Hypothalamus (tissue), 51 donors: Measurements from ENCODE around the gene SMAP2.
"Not testable (repeated sequence)": the region's sequence is repeated elsewhere in the genome, so short reads cannot be mapped to it uniquely, and the experiment has no call there.

ENCODE experiments used
- DNase-seq, 51 donors: peaks; one replicate each; lab custom pipeline; 2025; lab: John Stamatoyannopoulos, UW

The SMAP2 gene

DNA sequence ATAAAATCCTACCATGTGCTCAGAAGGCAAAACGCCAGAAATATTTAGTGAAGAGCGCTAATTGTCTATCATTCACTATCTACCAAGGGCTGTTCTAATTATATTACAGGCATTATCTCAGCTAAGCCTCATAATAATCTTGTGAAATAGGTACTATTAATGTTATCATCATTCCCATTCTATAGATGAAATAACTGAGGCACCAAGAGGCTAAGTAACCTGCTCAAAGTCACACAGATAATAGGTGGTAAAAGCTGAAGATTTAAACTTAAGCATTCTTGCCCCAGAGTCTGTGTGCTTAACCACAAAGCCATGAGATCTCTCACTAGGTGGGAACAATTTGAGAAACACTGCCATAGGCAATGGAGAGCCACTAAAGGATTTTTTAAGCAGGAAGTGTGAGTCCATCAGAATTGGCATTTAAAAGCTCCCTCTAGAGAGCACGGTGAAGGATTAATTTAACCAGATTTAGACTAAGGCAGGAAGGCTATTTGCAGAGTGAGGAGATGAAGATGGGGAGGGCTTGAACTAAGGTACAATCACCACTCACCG, 1.7 kb upstream of the SMAP2 start:
- DNase-seq: no peak

DNA sequence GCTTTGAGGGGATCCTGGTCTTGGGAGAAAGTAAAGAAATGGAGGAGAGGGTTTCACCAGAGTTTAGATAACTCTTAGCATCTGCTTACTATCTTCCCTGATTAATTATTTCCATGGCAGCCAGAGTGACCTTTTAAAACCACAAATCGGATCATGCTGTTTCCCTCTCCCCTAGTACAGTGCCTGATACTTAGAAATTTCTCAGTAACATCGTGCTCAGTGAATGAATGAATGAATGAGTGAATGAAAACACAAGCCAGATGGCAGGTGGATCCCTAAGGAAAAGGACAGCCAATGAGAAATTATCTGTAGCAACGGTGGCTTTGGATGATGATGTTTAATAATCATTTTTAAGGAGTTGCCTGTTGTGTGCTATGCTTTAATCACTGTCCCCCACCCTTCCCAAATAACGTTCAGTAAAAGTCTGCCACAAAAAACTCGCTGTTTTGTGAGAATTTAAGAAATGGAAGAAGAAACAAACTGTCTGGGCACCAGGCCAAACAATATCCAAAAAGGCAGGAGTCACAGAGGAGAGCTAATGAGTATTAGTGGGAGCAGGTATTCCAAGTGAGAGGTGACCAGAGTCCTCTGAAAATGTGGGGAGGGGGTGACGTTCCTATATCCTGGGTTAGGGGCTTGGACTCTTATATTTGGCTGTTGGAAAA, 737 bp upstream of the SMAP2 start:
- no peak for DNase-seq

DNA sequence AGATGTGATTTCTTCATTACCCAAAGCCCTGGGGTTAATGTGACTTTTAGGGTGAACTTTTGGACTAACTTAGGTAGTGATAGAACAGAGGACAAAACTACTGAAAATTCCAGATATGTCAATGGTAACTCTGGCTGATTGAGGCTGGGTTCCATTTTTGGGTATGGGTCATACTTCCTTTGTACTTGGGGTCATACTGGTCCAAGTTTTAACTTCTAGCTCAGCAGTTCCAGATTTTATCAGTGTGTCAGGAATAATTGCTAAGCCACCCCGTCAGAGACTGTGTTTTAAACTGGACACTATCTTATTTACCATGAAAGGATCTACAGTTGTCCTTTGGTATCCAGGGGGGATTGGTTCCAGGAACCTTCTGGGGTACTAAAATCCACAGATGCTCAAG, 4.0 kb downstream of the SMAP2 start:
- DNase-seq: no peak

DNA sequence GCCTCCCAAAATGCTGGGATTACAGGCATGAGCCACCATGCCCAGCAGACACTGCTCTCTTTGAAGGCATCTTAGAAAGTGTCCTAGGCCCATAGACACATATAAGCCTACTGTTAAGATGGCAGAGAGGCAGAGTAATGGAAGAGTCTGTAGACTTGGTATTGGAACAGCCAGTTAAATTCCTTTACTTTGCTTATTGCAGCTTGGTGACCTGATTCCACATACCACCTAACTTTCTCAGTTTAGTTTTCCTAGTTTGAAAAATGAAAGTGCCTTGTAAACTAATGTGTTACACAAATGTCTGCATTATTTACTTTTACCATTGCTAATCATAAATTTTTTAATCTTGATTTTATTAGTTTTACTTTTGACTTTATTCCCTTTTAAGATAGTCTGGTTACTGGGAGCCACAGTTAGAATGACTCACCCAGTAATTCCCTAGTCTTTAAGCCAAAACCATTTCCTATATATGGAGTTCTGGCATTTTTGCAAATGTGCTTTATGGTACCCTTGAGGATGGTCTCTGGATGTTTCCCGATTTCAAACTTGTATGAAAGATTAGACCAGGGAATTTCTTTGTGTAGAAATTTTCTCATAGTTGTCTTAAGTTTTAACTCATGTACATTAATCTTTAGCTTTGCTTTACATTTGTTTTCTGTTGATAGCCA, 6.4 kb downstream of the SMAP2 start:
- no peak for DNase-seq

DNA sequence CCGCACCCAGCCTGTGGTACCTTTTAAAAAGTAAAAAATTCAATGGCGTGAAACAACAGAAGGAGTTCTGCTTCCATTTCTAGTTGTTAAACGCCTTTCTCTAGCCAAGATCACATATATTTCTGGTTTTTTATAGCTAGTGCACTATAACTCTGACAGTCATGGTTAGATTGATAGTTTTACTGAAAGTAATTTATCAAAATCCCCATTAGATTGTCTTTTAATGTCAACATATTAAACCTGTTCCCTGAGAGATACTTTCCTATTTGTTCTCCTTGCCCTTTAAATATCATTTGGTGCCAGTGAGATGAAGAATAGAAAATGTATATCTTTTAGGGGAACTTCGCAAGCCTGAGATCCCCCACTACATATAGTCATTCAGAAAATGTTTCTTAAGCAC, 7.3 kb downstream of the SMAP2 start:
- no peak for DNase-seq

DNA sequence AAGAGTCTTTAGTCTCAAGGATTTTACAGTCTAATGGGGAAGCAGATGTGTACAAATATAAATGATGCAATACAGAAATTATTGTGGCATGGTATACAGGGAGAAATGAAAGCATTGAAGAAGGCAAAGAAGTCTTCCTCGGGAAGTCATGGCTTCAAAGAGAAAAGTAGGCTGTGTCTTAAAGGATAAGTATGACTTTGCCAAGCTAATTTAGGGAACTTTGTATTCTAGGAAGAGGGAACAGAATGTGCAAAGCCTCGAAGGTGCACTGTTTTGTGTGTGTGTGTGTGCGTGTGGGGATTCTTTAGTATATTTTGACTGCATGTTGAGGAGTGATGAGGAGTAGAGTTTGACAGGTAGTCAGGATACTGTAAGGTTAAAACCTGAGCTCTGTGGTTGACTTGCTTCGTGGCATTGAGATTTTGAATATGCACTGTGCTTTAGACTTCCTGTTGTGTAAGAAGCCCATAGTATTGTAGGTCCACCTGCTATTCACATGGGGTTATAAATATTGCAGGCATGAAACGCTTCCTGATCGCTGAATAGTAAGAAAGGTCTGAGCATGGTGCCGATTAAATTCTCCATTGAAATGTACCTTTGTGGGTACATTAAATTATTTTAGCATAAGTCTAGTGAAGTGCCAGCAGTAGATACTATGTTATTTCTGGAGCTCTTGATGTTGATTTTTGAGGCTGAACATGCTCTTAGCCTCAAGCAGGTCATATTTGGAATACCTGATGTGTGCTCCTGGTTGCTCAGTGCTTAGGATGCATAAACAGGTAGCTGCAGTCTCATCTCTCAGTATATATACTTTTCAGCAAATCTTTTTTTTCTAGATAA, 8.0 kb downstream of the SMAP2 start:
- no peak for DNase-seq

DNA sequence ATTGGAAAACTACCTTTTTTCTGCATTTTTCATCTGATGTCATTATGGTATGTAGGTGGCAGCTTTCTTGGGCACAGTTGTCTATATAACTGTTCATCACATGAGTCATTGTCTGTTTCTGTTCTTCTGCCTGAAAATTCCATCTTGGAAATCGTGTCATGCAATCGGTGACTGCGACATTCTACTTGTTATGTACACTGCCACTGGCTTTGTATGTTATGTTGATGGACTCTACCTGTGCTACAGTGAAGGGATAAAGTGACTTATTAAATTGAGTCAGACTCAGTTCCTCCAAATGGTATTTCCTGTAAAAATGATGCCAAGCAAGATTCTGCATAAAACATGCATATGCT, 8.6 kb downstream of the SMAP2 start:
- no peak for DNase-seq

DNA sequence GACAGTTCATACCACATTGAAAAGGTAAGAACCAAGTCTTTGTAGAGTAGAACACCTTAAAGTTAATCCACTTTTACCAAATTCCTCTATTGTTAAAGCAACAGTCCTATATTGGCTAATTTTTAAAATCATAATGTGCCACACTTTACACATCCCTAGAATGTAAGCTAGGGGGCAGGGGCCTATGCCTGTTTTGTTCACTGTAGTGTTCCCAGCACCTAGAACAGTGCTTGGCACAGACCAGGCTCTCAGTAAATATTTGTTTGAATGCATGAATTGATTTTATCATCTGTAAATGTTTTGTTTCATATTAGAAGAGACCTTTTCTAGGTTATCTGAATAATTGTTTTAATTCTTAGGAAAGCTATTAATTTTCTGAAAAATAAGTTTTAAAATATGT, 9.1 kb downstream of the SMAP2 start:
- no peak for DNase-seq

DNA sequence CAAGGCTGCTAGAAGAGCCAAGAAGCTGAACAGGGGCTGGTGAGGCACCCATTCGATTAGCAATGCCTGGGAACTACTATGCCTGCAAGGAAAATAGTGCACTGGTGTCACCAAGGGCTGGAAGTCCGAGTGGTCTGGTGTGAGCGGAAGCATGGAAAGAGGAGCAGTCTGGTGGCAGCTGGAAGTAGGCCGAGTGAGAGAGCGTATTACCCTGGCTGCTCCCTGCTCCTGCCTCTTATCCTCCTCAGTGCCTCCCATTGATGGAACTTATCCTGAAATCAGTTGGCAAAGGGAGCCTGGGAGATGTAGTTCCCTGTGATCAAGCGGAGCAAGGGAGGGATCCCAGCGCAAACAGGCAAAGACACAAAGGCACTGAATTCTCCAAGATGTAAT, 9.6 kb downstream of the SMAP2 start:
- DNase-seq: peak in 27 of 51 donors; percentile 5 to 49 (median 20)

DNA sequence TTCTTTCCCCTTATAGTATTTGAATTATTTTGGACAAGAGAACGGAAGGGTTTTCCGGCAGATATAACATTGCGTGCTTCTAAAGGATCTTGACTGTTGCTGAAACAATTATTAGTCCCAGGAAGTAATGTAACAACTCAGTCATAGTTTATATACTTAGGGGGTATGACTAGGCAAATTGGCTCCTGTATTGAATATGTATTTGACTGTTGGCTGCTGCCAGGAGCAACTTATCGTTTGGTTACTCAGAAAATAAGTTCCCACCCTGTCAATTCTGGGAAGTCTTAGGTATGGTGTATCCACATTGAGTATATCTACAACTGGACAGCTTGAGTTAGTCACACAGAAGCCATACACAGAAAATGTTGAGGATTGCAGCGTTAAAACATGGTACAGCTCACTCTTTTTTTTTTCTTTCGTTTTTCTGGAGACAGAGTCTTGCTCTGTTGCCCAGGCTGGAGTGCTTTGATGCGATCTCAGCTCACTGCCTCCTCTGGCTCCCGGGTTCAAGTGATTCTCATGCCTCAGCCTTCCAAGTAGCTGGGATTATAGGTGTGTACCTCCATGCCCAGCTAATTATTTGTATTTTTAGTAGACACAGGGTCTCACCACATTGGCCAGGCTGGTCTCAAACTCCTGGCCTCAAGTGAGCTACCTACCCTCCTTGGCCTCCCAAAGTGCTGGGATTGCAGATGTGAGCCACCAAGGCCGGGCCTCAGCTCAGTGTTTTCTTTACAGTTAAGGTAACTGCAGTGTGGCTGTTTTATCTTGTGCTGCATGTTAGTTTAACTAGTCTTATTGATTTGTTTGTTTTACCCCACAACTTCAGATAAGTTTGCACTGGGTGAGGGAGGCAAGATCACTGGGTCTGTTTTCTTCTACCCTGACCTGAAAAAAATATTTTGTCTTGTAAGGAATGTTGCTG, 10.2 kb downstream of the SMAP2 start:
- DNase-seq: no peak

DNA sequence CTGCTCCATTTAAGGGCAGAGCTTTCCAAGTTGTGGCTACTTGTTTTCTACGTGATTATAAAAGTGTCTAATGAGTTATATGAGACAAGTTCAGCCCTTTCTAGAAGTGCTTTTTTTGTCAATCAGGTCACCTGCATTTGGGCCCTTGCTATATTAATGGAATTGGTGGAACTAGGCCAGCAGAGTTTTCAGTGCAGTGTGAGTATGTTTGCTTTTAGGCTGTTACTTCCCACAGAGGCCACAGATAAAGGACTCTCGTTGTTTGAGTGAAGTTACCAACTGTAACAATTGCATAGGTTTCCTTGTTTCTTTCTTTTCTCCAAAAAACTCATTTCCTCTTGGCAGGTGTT, 10.9 kb downstream of the SMAP2 start:
- no peak for DNase-seq

DNA sequence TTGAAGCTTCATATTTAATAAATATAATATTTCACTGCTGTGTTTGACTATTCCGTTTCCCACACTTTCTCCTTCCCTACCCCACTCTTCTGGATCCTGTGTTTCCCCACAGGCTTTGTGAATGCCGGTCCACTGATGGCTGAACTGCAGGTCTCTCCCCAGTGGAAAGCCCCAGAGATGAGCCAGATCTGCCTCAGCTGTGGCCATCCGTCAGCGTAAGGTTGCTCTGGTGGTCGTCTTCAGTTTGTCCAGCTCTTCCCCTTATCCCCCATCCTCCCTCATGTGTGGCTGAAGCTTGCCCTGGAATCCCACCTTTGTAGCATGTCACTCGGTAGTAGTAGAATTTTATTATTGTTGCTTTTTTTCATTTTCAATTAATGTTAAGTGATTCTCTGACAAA, 11.4 kb downstream of the SMAP2 start:
- DNase-seq: no peak

DNA sequence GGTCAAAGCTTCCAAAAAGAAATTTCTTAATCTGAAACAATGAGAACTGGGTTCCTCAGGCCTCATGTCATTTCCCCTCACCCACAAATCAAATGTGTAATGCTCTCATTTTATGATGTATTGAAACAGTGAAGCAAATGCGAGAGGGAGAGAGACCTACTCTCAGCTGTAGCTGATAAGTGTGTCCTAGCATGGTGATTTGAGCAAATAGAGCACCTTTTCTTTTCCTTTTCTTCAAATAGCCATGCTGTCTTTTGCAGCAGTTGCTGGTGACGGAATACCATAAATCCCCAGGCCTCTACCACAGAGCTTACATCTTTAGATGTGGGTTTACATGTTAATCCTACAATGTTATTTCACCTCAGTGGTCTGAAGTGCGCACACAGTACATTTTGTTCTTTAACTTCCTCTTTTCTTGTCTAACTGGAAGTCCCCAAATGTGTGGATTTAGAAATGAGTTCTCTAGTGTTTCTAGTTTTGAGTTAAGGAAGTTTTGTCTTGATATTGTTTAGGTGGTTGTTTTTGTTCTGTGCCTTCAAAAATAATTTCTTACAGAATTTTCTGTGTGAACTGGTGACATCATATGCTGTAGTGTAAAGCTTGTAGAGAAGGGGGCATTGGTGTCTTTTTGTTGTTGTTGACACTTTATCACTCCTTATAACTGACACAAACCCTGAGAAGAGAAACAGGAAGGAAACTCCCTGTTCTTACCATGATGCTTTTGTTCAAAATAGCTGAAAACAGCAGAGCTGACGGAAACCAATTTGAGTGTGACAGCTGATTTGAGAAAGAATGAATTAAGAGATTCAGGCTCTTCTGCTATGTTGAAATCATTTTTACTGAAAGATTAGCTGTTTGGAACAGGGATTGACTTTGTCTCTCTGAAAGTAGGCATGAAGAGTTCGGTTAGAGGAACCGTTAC, 12.2 kb downstream of the SMAP2 start:
- DNase-seq: peak in 1 of 51 donors; percentile 46

DNA sequence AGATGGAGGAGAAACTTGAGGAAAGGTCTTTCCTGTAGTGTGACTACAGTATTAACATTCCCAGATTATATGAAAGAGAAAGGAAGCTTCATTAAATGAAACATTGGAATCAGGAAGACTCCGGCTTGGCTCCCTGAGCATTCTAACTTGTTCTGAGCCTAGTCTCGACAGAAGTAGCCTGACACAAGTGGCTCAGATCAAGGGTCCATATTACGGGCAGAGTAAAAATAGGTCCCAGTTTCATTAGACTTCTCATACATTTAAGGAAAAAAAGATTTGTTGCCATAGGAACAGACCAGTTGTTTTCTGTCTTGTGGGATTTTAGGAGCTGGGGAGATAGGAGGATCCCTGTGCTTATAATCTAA, 12.8 kb downstream of the SMAP2 start:
- no peak for DNase-seq

DNA sequence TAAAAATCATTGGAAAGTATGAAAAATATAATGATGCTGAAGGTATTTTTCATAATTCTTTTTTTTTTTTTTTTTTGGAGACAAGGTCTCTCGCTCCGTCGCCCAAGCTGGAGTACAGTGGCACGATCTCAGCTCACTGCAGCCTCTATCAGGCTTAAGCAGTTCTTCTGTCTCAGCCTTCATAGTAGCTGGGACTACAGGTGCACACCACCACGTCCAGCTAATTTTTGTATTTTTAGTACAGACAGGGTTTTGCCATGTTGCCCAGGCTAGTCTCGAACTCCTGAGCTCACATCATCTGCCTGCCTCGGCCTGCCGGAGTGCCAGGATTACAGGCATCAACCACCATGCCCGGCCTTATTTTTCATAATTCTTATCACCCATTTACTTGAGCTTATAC, 13.3 kb downstream of the SMAP2 start:
- DNase-seq: no peak

DNA sequence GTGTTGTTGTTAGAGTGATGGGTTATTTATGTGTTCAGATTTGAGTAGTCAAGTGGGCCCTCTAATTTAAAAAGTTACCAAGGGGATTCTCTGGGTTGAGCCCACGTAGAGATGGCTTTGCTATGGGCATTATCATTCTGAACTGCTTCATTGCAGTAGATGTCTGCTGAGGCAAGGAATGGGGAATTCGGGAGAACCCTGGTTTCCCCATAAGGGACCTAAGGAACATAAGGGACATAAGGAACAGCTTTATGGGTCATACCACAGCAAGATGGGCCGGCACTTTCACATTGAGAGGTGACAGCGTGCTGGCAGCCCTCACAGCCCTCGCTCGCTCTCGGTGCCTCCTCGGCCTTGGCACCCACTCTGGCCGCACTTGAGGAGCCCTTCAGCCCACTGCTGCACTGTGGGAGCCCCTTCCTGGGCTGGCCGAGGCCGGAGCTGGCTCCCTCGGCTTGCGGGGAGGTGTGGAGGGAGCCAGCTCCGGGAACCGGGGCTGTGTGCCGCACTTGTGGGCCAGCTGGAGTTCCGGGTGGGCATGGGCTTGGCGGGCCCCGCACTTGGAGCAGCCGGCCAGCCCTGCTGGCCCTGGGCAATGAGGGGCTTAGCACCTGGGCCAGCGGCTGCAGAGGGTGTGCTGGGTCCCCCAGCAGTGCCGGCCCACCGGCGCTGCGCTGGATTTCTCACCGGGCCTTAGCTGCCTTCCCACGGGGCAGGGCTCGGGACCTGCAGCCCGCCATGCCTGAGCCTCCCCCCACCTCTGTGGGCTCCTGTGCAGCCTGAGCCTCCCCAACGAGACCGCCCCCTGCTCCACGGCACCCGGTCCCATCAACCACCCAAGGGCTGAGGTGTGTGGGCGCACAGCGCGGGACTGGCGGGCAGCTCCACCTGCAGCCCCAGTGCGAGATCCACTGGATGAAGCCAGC, 14.1 kb downstream of the SMAP2 start:
- not testable (repeated sequence) for DNase-seq

DNA sequence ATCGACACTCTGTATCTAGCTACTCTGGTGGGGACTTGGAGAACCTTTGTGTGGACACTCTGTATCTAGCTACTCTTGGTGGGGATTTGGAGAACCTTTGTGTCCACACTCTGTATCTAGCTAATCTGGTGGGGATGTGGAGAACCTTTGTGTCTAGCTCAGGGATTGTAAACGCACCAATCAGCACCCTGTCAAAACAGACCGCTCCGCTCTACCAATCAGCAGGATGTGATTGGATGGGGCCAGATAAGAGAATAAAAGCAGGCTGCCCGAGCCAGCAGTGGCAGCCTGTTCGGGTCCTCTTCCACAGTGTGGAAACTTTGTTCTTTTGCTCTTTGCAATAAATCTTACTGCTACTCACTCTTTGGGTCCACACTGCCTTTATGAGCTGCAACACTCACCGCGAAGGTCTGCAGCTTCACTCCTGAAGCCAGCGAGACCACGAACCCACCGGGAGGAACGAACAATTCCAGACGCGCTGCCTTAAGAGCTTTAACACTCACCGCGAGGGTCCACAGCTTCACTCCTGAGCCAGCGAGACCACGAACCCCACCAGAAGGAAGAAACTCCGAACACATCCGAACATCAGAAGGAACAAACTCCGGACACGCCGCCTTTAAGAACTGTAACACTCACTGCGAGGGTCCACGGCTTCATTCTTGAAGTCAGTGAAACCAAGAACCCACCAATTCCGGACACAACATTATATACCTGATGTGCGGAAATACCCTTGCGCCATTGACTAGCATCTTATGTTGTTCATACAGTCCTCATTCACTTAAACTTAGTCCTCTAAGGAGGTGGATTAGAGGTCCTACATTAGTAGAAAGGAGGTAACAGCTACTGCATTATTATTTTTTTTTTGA, 15.2 kb downstream of the SMAP2 start:
- not testable (repeated sequence) for DNase-seq
